ENCODE measurements around the gene FLNB. TPM values are rescaled to one million over a fixed set of nuclear protein-coding genes. Genes with fewer than 3 reads are reported as not detected.

The FLNB gene
- total and polyA plus RNA-seq, 2 of the 13 experiments (the other 11 are each of a cell fraction or from before 2014, with no cell fraction given), result 106 to 130 TPM

DNA sequence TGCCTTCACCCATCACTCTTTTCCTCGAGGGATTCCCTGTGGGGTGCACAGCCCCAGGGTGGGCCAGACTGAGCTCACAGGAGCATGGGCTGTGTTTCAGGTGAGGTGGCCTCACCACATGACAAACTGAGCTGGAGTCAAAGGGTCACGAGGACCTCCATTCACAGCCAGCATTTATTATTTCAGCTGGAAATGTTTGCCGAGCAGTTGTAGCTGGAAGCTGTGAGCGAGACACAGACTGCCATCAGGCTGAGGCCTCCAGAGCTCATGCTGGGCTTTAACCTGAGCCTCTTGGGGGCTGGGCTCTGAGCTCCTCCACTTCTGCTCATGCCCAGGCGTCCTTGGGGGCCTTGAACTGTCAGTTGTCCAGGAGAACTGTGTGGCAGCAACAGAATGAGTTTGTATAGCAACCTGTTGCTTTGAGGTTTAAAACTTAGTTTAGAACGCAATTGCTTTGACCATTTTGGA, 57.5 kb downstream of the FLNB start (continued):
- TF ChIP-seq, protein P1, sequence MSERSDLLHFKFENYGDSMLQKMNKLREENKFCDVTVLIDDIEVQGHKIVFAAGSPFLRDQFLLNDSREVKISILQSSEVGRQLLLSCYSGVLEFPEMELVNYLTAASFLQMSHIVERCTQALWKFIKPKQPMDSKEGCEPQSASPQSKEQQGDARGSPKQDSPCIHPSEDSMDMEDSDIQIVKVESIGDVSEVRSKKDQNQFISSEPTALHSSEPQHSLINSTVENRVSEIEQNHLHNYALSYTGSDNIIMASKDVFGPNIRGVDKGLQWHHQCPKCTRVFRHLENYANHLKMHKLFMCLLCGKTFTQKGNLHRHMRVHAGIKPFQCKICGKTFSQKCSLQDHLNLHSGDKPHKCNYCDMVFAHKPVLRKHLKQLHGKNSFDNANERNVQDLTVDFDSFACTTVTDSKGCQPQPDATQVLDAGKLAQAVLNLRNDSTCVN (CRISPR knock-in tag; IDR thresholded peaks at IDR 0.05; ENCODE audit: borderline replicate concordance), result peak; percentile 71; the same call in 1 of the 2 replicates
- TF ChIP-seq SNAI1 (CRISPR knock-in tag; IDR thresholded peaks at IDR 0.05; ENCODE audit: borderline replicate concordance) (no peak), NONO (IDR thresholded peaks at IDR 0.05) (no peak), NONO (CRISPR knock-in tag; conservative IDR thresholded peaks at IDR 0.05) (no peak), HOXA7 (CRISPR knock-in tag; IDR thresholded peaks at IDR 0.05) (no peak), NR2F1 (CRISPR knock-in tag; IDR thresholded peaks at IDR 0.05) (0 out of 4 replicates have a peak, but pooled peaks of 1 of the 2 experiments have one; percentile 20), ZNF292 (CRISPR knock-in tag; IDR thresholded peaks at IDR 0.05; ENCODE audit: borderline replicate concordance, low read depth) (peak; percentile 91; the same call in 1 of the 2 replicates), FOXA3 (CRISPR knock-in tag; IDR thresholded peaks at IDR 0.05) (peak; percentile 38; the same call in 1 of the 2 replicates), CBFB (CRISPR knock-in tag; IDR thresholded peaks at IDR 0.05) (no peak), ZBTB7B (CRISPR knock-in tag; IDR thresholded peaks at IDR 0.05) (peak; percentile 86; the same call in 1 of the 2 replicates), ETV5 (CRISPR knock-in tag; IDR thresholded peaks at IDR 0.05; ENCODE audit: borderline replicate concordance) (no peak), ISL2 (CRISPR knock-in tag; IDR thresholded peaks at IDR 0.05) (no peak), FOXA1 (IDR thresholded peaks at IDR 0.05) (no peak), FOXA1 (CRISPR knock-in tag; IDR thresholded peaks at IDR 0.05) (peak; percentile 65), TBL1XR1 (IDR thresholded peaks at IDR 0.05; ENCODE audit: borderline replicate concordance, low read length, partially characterized antibody) (no peak), ZNF709 (CRISPR knock-in tag; IDR thresholded peaks at IDR 0.05) (no peak), IRF2 (CRISPR knock-in tag; IDR thresholded peaks at IDR 0.05) (peak; percentile 53; the same call in 1 of the 2 replicates), HNF4A (CRISPR knock-in tag; IDR thresholded peaks at IDR 0.05) (peak; percentile 54; the same call in 1 of the 2 replicates), ZNF790 (CRISPR knock-in tag; IDR thresholded peaks at IDR 0.05; ENCODE audit: borderline replicate concordance) (no peak), POLR2G (IDR thresholded peaks at IDR 0.05; ENCODE audit: low read depth, low read length) (no peak)
- TF ChIP-seq, protein P2, sequence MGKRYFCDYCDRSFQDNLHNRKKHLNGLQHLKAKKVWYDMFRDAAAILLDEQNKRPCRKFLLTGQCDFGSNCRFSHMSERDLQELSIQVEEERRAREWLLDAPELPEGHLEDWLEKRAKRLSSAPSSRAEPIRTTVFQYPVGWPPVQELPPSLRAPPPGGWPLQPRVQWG (CRISPR knock-in tag; IDR thresholded peaks at IDR 0.05; ENCODE audit: borderline replicate concordance, low read depth), result no peak
- TF ChIP-seq, protein P3, sequence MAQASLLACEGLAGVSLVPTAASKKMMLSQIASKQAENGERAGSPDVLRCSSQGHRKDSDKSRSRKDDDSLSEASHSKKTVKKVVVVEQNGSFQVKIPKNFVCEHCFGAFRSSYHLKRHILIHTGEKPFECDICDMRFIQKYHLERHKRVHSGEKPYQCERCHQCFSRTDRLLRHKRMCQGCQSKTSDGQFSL (CRISPR knock-in tag; IDR thresholded peaks at IDR 0.05), result no peak
- TF ChIP-seq, protein P4, sequence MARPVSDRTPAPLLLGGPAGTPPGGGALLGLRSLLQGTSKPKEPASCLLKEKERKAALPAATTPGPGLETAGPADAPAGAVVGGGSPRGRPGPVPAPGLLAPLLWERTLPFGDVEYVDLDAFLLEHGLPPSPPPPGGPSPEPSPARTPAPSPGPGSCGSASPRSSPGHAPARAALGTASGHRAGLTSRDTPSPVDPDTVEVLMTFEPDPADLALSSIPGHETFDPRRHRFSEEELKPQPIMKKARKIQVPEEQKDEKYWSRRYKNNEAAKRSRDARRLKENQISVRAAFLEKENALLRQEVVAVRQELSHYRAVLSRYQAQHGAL (CRISPR knock-in tag; IDR thresholded peaks at IDR 0.05; ENCODE audit: not compliant biosample characterization), result no peak
- TF ChIP-seq, protein P5, sequence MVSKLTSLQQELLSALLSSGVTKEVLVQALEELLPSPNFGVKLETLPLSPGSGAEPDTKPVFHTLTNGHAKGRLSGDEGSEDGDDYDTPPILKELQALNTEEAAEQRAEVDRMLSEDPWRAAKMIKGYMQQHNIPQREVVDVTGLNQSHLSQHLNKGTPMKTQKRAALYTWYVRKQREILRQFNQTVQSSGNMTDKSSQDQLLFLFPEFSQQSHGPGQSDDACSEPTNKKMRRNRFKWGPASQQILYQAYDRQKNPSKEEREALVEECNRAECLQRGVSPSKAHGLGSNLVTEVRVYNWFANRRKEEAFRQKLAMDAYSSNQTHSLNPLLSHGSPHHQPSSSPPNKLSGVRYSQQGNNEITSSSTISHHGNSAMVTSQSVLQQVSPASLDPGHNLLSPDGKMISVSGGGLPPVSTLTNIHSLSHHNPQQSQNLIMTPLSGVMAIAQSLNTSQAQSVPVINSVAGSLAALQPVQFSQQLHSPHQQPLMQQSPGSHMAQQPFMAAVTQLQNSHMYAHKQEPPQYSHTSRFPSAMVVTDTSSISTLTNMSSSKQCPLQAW (CRISPR knock-in tag; IDR thresholded peaks at IDR 0.05), result no peak; the same call in 1 of the 2 replicates
- TF ChIP-seq, protein P6, sequence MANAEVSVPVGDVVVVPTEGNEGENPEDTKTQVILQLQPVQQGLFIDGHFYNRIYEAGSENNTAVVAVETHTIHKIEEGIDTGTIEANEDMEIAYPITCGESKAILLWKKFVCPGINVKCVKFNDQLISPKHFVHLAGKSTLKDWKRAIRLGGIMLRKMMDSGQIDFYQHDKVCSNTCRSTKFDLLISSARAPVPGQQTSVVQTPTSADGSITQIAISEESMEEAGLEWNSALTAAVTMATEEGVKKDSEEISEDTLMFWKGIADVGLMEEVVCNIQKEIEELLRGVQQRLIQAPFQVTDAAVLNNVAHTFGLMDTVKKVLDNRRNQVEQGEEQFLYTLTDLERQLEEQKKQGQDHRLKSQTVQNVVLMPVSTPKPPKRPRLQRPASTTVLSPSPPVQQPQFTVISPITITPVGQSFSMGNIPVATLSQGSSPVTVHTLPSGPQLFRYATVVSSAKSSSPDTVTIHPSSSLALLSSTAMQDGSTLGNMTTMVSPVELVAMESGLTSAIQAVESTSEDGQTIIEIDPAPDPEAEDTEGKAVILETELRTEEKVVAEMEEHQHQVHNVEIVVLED (CRISPR knock-in tag; IDR thresholded peaks at IDR 0.05; ENCODE audit: borderline replicate concordance), result no peak
